ENCODE results near the gene FYCO1. TPM values are rescaled to one million over a fixed set of nuclear protein-coding genes. Genes with fewer than 3 reads are reported as not detected.

Gene FYCO1
- total and polyA plus RNA-seq, 7 donors, result 8.4 to 115 (median 72.1) TPM

- H3K9me3 ChIP-seq, result no peaks in the 10 kb centered on the region
- intact Hi-C loops (cut with DNase I), result no loop called here
- TF ChIP-seq POLR2AphosphoS5 (IDR thresholded peaks at IDR 0.05) (no peak), POLR2A (IDR thresholded peaks at IDR 0.05) (no peak), EP300 (IDR thresholded peaks at IDR 0.05) (no peak)
- TF ChIP-seq, protein P1, sequence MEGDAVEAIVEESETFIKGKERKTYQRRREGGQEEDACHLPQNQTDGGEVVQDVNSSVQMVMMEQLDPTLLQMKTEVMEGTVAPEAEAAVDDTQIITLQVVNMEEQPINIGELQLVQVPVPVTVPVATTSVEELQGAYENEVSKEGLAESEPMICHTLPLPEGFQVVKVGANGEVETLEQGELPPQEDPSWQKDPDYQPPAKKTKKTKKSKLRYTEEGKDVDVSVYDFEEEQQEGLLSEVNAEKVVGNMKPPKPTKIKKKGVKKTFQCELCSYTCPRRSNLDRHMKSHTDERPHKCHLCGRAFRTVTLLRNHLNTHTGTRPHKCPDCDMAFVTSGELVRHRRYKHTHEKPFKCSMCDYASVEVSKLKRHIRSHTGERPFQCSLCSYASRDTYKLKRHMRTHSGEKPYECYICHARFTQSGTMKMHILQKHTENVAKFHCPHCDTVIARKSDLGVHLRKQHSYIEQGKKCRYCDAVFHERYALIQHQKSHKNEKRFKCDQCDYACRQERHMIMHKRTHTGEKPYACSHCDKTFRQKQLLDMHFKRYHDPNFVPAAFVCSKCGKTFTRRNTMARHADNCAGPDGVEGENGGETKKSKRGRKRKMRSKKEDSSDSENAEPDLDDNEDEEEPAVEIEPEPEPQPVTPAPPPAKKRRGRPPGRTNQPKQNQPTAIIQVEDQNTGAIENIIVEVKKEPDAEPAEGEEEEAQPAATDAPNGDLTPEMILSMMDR (IDR thresholded peaks at IDR 0.05), result no peak
- DNase-seq, result no peak
- no peaks in the 10 kb centered on the region for H3K27me3 ChIP-seq
- H3K4me1 ChIP-seq, result no peaks in the 10 kb centered on the region
- H3K36me3 ChIP-seq, result no peaks in the 10 kb centered on the region
- no peak within 1 kb of the TSS for H3K27ac ChIP-seq
- no peak within 1 kb of the TSS for H3K4me3 ChIP-seq
- 78 to 91% methylated on average over 9 of the region's 9 CpGs for WGBS, 2 donors
Observed at GRCh38 chr3:45885979-45886705, 109.5 kb downstream of the FYCO1 start, which contains the start of gene CCR9. CCR9 (plus strand) TSS chr3:45886543; CDS start chr3:45894934, 8,391 bp downstream.

DNA sequence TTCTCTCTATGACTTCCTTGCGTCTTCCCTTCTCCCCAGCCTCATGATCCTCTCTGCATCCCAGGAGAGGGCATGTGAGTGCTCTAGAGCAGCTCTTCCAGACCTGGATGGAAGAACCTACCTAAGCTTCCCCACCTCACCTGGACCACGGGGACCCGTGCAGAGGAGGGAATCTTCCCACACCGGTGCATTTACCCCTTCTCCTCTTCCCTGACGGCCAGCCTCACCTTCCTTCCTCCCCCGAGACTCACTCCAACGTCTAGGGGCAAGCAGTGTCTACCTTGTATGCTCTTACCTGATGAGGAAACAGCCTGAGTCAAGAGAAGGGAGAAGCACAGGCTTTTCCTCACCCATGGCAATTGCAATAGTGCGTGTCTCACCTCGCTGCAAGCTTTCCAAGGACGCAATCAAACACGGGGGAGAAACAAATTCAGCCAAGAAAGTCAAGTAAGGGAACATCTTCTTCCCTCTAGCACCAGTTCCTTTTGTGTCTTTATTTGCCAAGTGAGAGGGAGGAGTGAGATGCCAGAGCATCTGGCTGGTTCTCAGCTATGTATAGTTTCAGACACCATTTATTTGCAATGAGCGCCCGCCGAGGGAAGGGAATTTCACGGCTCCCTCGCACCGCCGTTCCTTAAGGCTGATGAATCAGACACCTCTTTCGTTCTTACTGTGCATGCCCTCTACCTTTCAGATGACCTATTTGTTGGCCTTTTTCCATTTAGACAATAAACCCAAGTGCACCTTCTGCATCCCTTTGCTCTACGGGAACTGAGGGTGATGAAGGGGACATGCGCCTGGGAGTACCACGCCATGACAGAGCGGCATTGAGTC, 111.0 kb downstream of the FYCO1 start:
- WGBS, 2 donors, result 80 to 87% methylated on average over 23 of the region's 23 CpGs
- intact Hi-C loops (cut with DNase I), result no loop called here
- H3K4me1 ChIP-seq, result no peaks in the 10 kb centered on the region
- H3K9me3 ChIP-seq, result no peaks in the 10 kb centered on the region
- H3K36me3 ChIP-seq, result no peaks in the 10 kb centered on the region
- no peak for TF ChIP-seq POLR2AphosphoS5 (IDR thresholded peaks at IDR 0.05)
- no peak for TF ChIP-seq POLR2A (IDR thresholded peaks at IDR 0.05)
- TF ChIP-seq, protein P1 (IDR thresholded peaks at IDR 0.05), result no peak
- TF ChIP-seq EP300 (IDR thresholded peaks at IDR 0.05), result no peak
- H3K27me3 ChIP-seq, result no peaks in the 10 kb centered on the region
- H3K27ac ChIP-seq, result no peak overlapping the region
- DNase-seq, result no peak
- H3K4me3 ChIP-seq, result no peak overlapping the region

GRCh38 chr3:45881078-45882022, 114.3 kb downstream of the FYCO1 start:
- Histone ChIP-seq H3K9me3 (no peaks in the 10 kb centered on the region), H3K4me3 (no peak overlapping the region), H3K36me3 (no peaks in the 10 kb centered on the region), H3K4me1 (no peaks in the 10 kb centered on the region), H3K27ac (no peak overlapping the region), H3K27me3 (no peaks in the 10 kb centered on the region)
- DNase-seq, result no peak
- intact Hi-C loops (cut with DNase I), result no loop called here
- WGBS, 2 donors, result 66 to 77% methylated on average over 8 of the region's 8 CpGs
- no peak for TF ChIP-seq POLR2A (IDR thresholded peaks at IDR 0.05)
- TF ChIP-seq, protein P1 (IDR thresholded peaks at IDR 0.05), result no peak
- no peak for TF ChIP-seq POLR2AphosphoS5 (IDR thresholded peaks at IDR 0.05)
- no peak for TF ChIP-seq EP300 (IDR thresholded peaks at IDR 0.05)

DNA sequence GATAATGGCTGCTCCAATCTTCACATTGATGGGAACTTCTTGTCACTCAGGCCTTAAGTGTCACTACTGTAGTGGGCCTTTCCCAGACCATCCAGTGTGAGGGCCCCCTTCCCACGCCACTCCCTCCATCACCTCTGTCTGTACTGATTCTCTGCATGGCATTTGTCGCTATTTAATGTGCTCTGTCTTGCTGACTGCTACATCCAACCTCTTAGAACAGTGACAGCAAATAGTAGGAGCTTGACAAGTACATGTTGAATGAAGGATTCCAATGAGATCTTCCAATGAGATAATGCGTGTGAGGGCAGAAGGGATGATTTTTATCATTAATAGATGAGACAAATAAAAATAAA, 114.9 kb downstream of the FYCO1 start:
- intact Hi-C loops (cut with DNase I), result no loop called here
- whole genome bisulfite sequencing, 2 donors, result 84 to 90% methylated on average over 3 of the region's 3 CpGs
- no peaks in the 10 kb centered on the region for H3K9me3 ChIP-seq
- H3K36me3 ChIP-seq, result no peaks in the 10 kb centered on the region
- no peak overlapping the region for H3K27ac ChIP-seq
- H3K4me3 ChIP-seq, result no peak overlapping the region
- no peak for DNase-seq
- no peaks in the 10 kb centered on the region for H3K4me1 ChIP-seq
- no peaks in the 10 kb centered on the region for H3K27me3 ChIP-seq
- TF ChIP-seq EP300 (IDR thresholded peaks at IDR 0.05) (no peak), POLR2A (IDR thresholded peaks at IDR 0.05) (no peak), POLR2AphosphoS5 (IDR thresholded peaks at IDR 0.05) (no peak)
- TF ChIP-seq, protein P1 (IDR thresholded peaks at IDR 0.05), result no peak
